Keratinocyte (primary cell): ENCODE measurements around the gene ULBP3. TPM values are rescaled to one million over a fixed set of nuclear protein-coding genes. Genes with fewer than 3 reads are reported as not detected.
A peak's percentile ranks its signal among the peaks of the same experiment; 100 is the strongest.

ENCODE experiments used
- DNase-seq: peaks from one replicate; pipeline ENCODE4 v3.0.0-alpha.2; 2011; ENCODE audit warnings: low read depth, missing footprints, low spot score
- FAIRE-seq: peaks from 2 replicates; lab custom pipeline; 2011; peaks lifted over from hg19 to GRCh38; lab: Jason Lieb, UNC
- H2AFZ ChIP-seq: 2 replicates; pipeline ENCODE4 v1.6.0; 2012; ENCODE audit warnings: low read length, control low read depth, inconsistent platforms; ENCODE audit not compliant: control insufficient read depth
- H3K27ac ChIP-seq: 2 replicates; pipeline ENCODE4 v1.5.1; 2011; ENCODE audit warnings: low read length; ENCODE audit not compliant: control insufficient read depth, insufficient read depth
- H3K27me3 ChIP-seq: 3 replicates; pipeline ENCODE4 v1.6.0; 2011; ENCODE audit warnings: low read length; ENCODE audit not compliant: control insufficient read depth, insufficient read depth; ENCODE audit errors: extremely low read depth
- H3K36me3 ChIP-seq, 2 experiments: 2 replicates in 1 of 2; 3 replicates in 1 of 2; pipeline ENCODE4 v1.5.1; 2011; ENCODE audit warnings: low read length in 2 of 2, mild to moderate bottlenecking in 1 of 2; ENCODE audit not compliant: control insufficient read depth in 2 of 2, insufficient read depth in 2 of 2; ENCODE audit errors: extremely low read depth in 1 of 2
- H3K4me1 ChIP-seq: 3 replicates; pipeline ENCODE4 v1.5.1; 2011; ENCODE audit warnings: low read length; ENCODE audit not compliant: control insufficient read depth, insufficient read depth; ENCODE audit errors: extremely low read depth
- H3K4me2 ChIP-seq: 3 replicates; pipeline ENCODE4 v1.6.0; 2011; ENCODE audit warnings: low read depth, low read length; ENCODE audit not compliant: control insufficient read depth, insufficient read depth; ENCODE audit errors: extremely low read depth
- H3K4me3 ChIP-seq, 3 experiments: fragments of 200-600 bp in 1 of 3; sonication (generic) in 1 of 3; 2 replicates in 2 of 3; 3 replicates in 1 of 3; pipeline ENCODE4 v1.5.1; 2011 to 2016; ENCODE audit warnings: low read length in 3 of 3, mild to moderate bottlenecking in 3 of 3, control low read depth in 2 of 3, inconsistent platforms in 1 of 3, low read depth in 1 of 3, mixed read lengths in 1 of 3, mixed run types in 1 of 3, moderate library complexity in 1 of 3; ENCODE audit not compliant: control insufficient read depth in 2 of 3, insufficient read depth in 2 of 3; ENCODE audit errors: extremely low read depth in 1 of 3
- H3K79me2 ChIP-seq: 2 replicates; pipeline ENCODE4 v1.6.0; 2012; ENCODE audit warnings: low read length; ENCODE audit not compliant: control insufficient read depth, insufficient read depth
- H3K9ac ChIP-seq: 3 replicates; pipeline ENCODE4 v1.6.0; 2011; ENCODE audit warnings: low read length; ENCODE audit not compliant: control insufficient read depth, insufficient read depth; ENCODE audit errors: extremely low read depth
- H3K9me1 ChIP-seq: 3 replicates; pipeline ENCODE4 v1.6.0; 2011; ENCODE audit warnings: low read length; ENCODE audit not compliant: control insufficient read depth, insufficient read depth; ENCODE audit errors: extremely low read depth
- H3K9me3 ChIP-seq: 2 replicates; pipeline ENCODE4 v1.5.1; 2012; ENCODE audit warnings: low read depth, low read length; ENCODE audit not compliant: control insufficient read depth
- H4K20me1 ChIP-seq: 3 replicates; pipeline ENCODE4 v1.6.0; 2011; ENCODE audit warnings: low read length; ENCODE audit not compliant: control insufficient read depth, insufficient read depth; ENCODE audit errors: extremely low read depth
- EZH2 ChIP-seq: IDR thresholded peaks from one replicate; pipeline ENCODE4 v1.6.1; 2012; ENCODE audit warnings: inconsistent platforms, mild to moderate bottlenecking, low read length, moderate library complexity
- dilution Hi-C: fragments of 300-500 bp; cut with MboI; formaldehyde crosslinking; loops from one replicate; pipeline ENCODE4 v1.7.0; 2020; ENCODE audit warnings: low sequenced_read_pairs; ENCODE audit not compliant: extremely low pct_ligation_motif_present
- polyA plus RNA-seq, 5 experiments: library from polyadenylated mRNA; depleted of rRNA in 3 of 5; stranded (reverse) in 3 of 5; stranded (forward) in 1 of 5; unstranded in 1 of 5; fragments of >200 nt; gene quantifications; 1 replicate in 1 of 5; 2 replicates in 3 of 5; 3 replicates in 1 of 5; pipeline versions ENCODE4 v1.2.1 to v1.2.3, GENCODE V29; 2011 to 2012; ENCODE audit warnings: missing spikeins in 2 of 5, low read depth in 1 of 5, low replicate concordance in 1 of 5
- TF ChIP-seq, protein P1 (sequence below), 3 experiments: IDR thresholded peaks in 1 of 3; conservative IDR thresholded peaks in 1 of 3; optimal IDR thresholded peaks in 1 of 3; 2 replicates in 2 of 3; 3 replicates in 1 of 3; pipeline versions ENCODE3 to v1.5.1; 2011; ENCODE audit warnings: low read length in 3 of 3, mild to moderate bottlenecking in 3 of 3, moderate library complexity in 2 of 3, control low read depth in 1 of 3, inconsistent platforms in 1 of 3; ENCODE audit not compliant: insufficient read depth in 2 of 3; ENCODE audit errors: extremely low read depth in 1 of 3

ULBP3 gene
- polyA plus RNA-seq, 1 donor (not counting 4 experiments of a cell fraction or from before 2014, with no cell fraction given): 7.4 TPM

DNA sequence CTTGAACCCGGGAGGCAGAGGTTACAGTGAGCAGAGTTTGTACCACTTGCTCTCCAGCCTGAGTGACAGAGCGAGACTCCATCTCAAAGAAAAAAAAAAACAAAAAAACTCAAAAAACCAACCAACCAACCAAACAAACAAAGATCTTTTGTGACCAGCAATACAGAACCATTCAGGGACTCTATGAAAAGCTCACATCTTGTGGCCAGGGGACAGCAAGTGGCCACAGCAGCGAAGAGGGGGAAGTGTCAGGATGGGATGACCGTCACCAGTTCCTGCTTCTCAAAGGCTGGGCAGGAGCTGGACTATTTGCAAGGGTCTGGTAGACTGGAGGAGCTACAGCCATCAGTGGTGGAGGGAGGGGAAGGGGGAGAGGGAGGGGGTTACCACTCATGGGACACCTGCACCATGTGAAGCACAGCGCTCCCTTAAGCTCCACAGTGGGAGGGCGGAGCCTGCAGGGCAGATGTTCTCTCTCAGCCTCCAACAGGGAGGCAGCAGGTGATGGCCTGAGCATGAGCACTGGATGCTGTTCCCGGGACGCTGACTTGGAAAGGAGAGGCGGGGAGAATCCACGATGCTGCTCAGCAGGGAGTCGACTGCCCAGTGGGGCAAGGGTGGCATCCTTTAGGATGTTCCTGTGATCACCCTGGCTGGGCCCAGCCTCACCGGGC is 19.7 kb upstream of the ULBP3 start:
- Histone ChIP-seq H3K27me3 (no peaks in the 10 kb centered on the region), H3K4me2 (no peak overlapping the region), H3K9ac (no peak overlapping the region), H4K20me1 (no peaks in the 10 kb centered on the region), H3K36me3 (no peaks in the 10 kb centered on the region), H3K27ac (no peak overlapping the region), H3K79me2 (no peaks in the 10 kb centered on the region), H3K9me3 (no peaks in the 10 kb centered on the region), H3K4me1 (peaks cover 6% of the 10 kb centered on the region), H3K9me1 (no peaks in the 10 kb centered on the region), H3K4me3 (no peak overlapping the region), H2AFZ (no peak overlapping the region)
- dilution Hi-C loops: no loop called here
- TF ChIP-seq EZH2: no peak
- TF ChIP-seq, protein P1, sequence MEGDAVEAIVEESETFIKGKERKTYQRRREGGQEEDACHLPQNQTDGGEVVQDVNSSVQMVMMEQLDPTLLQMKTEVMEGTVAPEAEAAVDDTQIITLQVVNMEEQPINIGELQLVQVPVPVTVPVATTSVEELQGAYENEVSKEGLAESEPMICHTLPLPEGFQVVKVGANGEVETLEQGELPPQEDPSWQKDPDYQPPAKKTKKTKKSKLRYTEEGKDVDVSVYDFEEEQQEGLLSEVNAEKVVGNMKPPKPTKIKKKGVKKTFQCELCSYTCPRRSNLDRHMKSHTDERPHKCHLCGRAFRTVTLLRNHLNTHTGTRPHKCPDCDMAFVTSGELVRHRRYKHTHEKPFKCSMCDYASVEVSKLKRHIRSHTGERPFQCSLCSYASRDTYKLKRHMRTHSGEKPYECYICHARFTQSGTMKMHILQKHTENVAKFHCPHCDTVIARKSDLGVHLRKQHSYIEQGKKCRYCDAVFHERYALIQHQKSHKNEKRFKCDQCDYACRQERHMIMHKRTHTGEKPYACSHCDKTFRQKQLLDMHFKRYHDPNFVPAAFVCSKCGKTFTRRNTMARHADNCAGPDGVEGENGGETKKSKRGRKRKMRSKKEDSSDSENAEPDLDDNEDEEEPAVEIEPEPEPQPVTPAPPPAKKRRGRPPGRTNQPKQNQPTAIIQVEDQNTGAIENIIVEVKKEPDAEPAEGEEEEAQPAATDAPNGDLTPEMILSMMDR (optimal IDR thresholded peaks at IDR 0.05 in 1 of 3, IDR thresholded peaks at IDR 0.05 in 1 of 3, conservative IDR thresholded peaks at IDR 0.05 in 1 of 3; ENCODE audit: extremely low read depth in 1 of 3, insufficient read depth in 2 of 3, low read length in 3 of 3): no peak
- FAIRE-seq (no peak), DNase-seq (no peak)

DNA sequence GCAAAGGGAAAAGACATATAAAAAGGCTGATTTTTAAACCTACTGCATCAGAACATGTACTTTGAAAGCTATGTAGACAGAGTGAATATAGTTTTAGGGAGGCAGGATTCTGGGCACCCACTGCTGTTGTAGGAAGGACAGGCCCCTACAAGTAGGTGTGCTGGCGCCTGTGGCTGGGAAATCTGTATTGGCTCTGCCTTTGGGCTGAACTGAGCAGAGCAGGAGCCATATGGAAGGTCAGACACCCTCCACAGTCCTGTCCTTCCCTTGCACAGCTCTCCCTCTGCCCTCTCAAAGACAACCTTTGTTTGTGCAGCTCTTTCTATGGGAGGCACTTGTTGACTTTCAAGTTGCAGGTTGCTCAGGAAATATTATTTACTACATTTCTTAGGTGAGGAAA is 18.4 kb upstream of the ULBP3 start:
- FAIRE-seq: peak; percentile 29
- no peaks in the 10 kb centered on the region for H3K9me3 ChIP-seq

More for the DNA sequence above, 18.4 kb upstream of the ULBP3 start:
- Histone ChIP-seq H3K79me2 (no peaks in the 10 kb centered on the region), H3K4me2 (no peak overlapping the region), H3K27ac (no peak overlapping the region), H3K27me3 (no peaks in the 10 kb centered on the region), H4K20me1 (no peaks in the 10 kb centered on the region), H3K36me3 (no peaks in the 10 kb centered on the region), H2AFZ (peak overlapping the region; percentile 59), H3K9ac (no peak overlapping the region), H3K4me3 (no peak overlapping the region), H3K9me1 (no peaks in the 10 kb centered on the region), H3K4me1 (peaks cover 6% of the 10 kb centered on the region)
- DNase-seq: no peak
- TF ChIP-seq EZH2: no peak
- TF ChIP-seq, protein P1 (optimal IDR thresholded peaks at IDR 0.05 in 1 of 3, IDR thresholded peaks at IDR 0.05 in 1 of 3, conservative IDR thresholded peaks at IDR 0.05 in 1 of 3; ENCODE audit: extremely low read depth in 1 of 3, insufficient read depth in 2 of 3, low read length in 3 of 3): no peak
- dilution Hi-C loops: no loop called here
